SKM-1 treated with dmso at 0.1 percent for 144 hours (cell line): ENCODE data around the gene TNS4.
"Not testable (repeated sequence)": the region's sequence is repeated elsewhere in the genome, so short reads cannot be mapped to it uniquely, and the experiment has no call there.

Source experiments
- DNase-seq: peaks from one replicate; lab custom pipeline; 2025; ENCODE audit not compliant: unreplicated experiment; lab: John Stamatoyannopoulos, UW

Gene TNS4

GRCh38 chr17:40501499-40501911, at the start of gene TNS4:
Gene TNS4 (minus strand): TSS chr17:40501623. CDS start chr17:40496425, 5,198 bp downstream.
- no peak for DNase-seq

DNA sequence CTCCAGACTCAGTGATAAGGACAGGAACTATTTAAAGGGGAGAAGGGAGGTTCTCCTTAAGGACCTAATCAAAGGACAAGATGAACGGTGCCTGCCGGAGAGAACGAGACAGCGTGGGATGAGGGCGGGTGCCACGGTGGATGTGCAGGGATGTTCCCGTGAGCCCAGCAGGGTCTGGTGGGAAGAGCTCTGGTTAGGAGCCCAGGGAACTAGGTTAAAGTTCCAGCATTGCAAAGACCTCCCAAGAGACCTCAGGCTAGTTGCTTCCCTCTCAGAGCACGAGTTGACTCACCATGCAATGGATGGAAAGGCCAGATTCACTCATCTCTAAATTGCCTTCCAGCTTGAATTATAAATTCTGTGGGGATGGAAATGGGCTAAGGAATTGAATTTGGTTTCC, 49.2 kb upstream of the TNS4 start:
- no peak for DNase-seq

DNA sequence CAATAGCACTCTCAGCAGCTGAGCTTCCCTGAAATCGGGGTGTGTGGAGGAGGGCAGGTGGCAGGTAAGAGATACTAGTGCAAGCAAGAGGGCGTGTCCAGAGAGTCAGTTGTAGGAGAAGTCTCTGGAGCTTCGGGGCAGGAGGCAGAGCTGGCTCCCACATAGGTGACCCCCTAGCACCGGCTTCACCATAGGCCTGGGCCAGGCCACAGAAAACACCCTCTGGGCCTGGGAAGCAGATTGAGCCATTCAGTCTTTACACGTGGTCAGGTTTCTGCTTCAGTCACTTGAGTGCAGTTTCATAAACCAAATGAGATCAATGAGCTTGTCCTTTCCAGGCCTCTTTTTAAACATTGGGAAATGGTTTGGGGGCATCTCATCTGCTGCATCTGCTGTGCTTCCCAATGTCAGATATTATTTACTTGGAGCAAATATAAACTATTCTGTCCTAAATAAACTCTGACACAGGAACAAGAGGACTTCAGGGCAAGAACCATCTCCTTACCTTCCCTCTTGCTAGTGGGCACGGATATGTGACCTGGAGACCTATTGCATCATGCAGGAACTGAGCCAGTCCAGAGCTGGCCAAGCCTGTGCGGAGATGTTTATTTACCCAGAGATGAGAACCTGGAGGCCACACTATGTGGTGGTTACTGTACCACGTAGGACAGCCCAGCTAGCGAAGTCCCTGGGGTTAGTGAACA, 47.7 kb upstream of the TNS4 start:
- DNase-seq, result no peak

DNA sequence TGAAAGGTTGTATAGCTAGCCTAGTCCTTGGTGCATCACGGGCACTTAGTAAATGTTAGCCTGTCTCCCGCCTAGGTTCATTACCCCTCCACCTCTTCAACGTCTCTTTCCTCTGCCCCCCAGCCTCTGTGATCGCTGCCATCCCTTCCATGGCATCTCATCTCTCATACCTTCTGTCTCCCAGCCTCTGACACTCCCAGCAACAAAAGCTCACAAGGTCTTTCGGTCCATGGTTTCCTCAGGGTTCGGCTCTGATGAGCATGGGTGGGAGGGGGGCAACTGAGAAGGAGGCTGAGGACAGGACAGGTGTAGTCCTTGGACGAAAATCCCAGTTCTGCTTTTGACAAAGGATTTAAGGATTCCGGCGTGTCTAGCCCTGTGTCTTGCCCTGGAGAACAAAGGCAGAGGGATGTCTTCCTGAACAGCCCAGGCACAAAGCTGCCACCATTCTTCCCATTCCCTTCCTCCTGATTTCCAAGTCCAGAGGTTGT, 47.1 kb upstream of the TNS4 start:
- DNase-seq, result no peak

GRCh38 chr17:40547785-40548478, 46.5 kb upstream of the TNS4 start:
- DNase-seq, result no peak

- DNase-seq, result peak; percentile 31
Observed at GRCh38 chr17:40547079-40547784, 45.8 kb upstream of the TNS4 start.

DNA sequence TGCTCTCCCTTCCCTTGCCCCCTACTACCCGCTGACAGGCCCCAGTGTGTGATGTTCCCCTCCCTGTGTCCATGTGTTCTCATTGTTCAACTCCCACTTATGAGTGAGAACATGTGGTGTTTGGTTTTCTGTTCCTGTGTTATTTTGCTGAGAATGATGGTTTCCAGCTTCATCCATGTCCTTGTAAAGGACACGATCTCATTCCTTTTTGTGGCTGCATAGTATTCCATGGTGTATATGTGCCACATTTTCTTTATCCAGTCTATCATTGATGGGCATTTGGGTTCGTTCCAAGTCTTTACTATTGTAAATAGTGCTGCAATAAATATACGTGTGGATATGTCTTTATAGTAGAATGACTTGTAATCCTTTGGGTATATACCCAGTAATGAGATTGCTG, 45.1 kb upstream of the TNS4 start:
- DNase-seq, result not testable (repeated sequence)

GRCh38 chr17:40545660-40546059, 44.2 kb upstream of the TNS4 start:
- DNase-seq, result no peak

DNA sequence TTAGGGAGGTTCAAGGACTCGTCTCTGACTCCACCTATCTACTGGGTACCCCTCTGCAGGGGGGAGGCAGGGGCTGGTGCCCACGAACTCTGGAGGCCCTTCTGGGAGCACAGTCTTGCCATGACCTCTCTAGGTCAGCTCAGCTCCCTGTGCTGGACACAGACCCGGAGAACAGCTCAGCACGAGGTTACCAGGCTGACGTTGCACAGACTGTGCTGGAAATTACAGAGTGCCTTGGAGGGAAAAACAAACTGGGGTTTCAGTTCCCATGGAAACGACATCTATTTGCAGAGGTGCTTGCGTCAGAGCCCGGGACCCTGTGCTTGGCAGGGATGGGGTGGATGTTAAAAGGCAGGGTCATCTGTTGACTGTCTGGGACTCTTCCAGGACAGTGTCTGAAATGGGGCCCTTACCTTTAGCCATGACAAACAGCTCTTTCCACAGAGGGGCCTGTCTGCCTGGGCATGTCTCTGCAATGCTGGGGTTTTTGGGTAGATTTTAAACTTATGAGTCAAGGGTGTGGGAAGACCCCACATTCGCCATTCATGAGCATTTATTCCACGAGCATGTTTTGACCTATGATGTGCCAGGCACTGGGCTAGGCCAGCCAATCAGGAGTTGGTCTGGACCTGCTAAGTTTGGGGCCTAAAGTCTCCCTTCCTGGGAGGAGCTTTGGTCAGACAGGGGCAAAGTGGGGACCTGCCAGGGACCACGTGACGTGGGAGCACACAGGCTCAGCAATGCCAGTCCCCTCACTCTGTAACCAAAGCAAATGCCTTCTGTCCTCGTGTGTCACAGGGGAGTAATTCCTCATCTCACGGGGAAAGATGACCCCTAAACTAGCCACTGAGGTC, 41.4 kb upstream of the TNS4 start:
- peak; percentile 25 for DNase-seq

DNA sequence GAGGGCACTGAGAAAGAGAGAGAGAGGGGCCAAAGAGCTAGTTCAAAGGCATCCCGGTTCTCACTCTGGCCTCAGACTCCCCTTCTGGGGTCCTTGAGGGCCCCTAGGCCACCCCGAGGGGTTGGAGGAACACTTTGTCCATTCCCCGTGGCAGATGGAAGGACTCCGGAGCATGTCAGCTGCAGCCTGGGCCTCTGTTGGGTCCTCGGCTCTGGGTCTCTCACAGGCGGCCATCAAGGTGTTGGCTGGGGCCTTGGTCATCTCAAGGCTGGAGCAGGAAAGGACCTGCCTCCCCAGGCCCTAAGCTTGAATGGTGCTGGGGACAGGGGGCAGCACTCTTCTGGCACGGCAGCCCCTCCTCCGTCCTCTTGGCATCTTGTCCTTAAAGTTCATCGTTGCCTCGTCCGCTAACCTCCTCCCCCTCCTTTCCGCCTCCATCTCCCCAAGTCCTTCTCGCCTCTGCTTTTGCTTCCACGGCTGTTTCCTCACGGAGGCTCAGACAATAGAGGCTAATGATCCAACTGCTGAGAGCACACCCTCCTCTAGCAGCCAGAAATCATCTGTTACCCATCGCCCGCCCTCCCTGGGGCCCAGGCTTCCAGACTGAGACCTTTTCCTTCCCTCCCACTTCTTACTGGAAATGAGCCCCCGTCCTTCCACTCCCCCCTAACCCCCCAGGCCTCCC, 40.6 kb upstream of the TNS4 start:
- DNase-seq, result no peak

DNA sequence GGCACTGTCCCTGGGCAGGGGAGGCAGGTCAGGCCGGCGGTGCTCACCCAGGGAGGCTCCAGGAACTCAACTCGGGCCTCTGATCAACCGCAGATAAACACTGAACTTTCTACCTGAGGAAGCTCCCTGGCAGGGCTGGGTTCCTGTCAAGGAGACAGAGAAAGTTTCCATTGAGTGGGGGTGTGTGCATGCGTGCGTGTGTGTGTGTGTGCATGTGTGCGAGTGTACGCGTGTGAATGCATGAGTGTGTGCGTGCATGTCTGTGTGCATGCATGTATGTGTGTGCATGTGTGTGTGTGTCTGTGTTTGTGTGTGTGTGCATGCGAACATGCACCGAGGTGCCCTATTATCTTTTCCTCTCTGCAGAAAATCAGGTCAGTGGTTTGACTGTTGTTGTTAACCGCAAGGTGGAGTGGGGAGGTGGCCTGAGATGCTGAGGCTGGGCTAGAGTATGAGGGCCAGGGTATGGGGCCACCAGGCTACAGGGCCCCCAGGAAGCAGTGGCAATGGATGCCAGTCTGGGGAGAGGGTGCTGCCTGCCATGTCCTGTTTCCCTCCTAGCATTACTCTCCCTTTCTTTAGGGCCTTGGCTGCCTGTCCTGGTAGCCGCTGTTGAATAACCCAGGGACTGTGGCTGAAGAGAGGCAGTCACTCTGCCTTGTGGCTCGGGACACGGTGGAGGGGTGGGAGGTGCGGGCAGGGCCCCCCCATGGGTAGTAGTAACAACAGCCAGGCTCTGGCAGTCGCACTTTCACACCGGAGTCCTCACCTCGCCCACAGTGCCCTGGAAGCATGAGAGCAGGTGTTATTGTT, 39.8 kb upstream of the TNS4 start:
- DNase-seq, result no peak

DNA sequence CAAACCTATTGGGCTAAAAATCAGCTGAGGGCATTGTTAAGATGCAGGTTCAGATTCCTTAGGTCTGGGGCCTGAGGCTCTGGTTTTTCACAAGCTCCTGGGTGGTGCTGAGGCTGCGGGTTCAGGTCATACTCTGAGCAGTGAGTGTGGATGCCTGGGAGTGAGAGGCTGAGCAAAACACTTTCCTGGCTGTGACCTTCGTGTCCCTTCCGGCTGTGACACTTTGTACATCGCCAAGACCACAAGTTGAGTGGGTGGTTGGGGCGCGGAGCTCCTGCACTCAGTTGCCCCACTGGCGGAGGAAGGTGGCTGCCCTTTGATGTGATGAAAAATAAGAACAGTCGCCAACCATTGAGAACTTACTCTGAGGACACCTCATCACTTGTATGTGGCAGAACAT, 39.0 kb upstream of the TNS4 start:
- DNase-seq, result no peak

DNA sequence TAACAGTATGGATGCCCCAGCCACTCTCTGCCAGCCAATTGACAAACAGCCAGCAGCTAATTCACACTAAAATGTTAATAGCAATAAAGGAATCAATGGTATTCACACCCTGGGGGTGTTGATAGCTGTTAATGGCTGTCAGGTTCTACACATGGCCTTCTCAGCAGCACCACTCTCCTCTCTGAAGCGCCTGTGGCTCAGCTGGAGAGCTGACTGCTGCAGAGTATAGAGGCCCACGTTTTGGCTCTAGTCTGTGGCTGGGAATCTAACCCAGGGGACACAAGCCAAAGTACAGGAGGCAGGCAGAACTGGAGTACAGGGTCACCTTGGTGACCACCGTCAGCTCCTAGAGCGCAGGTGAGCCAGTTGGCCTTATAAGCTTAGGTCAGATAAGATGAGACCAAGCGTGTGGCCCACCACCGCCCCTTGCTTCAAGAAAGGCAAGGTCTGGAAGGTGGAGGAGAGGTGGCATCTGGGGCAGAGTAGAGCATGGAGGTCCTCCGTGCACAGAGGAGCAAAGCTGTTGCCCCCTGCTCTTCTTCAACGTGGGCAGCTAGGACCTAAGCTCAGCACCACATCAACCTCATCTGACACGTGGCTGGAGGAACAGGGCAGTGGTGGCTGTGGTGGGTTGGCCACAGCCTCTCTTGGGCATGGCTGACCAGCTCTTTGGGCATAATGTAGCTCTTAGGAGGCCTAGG, 38.4 kb upstream of the TNS4 start:
- DNase-seq, result no peak

DNA sequence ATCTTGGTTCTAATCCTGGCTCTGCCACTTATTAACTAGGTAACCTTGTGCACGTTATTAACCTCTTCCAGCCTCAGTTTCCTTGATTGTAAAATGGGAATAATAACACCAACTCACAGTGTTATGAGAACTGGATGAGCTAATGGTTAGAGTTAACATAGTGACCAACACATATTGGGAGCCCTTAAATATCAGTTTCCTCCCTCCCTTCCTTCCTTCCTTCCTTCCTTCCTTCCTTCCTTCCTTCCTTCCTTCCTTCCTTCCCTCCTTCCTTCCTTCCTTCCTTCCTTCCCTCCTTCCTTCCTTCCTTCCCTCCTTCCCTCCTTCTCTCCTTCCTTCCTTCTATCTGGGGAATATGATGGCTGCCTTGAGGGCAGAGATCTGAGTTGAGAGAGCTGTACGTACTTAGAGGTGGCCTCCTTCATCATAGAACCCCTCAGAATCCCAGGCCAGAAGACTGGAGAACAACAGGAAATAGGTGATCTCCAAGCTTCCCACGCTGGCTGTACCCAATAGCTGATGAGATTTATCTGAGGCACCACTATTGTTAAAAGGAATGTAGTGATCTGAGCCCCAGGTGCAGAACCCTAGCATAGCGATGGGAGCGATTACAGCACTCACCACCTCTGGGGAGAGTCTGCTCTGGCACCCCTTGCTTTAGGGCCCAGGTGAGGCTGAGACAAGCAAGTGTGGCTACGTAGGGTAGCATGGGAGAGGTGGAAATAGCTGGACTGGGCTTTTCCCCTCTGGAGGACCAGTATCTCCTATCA, 37.7 kb upstream of the TNS4 start:
- DNase-seq, result no peak

DNA sequence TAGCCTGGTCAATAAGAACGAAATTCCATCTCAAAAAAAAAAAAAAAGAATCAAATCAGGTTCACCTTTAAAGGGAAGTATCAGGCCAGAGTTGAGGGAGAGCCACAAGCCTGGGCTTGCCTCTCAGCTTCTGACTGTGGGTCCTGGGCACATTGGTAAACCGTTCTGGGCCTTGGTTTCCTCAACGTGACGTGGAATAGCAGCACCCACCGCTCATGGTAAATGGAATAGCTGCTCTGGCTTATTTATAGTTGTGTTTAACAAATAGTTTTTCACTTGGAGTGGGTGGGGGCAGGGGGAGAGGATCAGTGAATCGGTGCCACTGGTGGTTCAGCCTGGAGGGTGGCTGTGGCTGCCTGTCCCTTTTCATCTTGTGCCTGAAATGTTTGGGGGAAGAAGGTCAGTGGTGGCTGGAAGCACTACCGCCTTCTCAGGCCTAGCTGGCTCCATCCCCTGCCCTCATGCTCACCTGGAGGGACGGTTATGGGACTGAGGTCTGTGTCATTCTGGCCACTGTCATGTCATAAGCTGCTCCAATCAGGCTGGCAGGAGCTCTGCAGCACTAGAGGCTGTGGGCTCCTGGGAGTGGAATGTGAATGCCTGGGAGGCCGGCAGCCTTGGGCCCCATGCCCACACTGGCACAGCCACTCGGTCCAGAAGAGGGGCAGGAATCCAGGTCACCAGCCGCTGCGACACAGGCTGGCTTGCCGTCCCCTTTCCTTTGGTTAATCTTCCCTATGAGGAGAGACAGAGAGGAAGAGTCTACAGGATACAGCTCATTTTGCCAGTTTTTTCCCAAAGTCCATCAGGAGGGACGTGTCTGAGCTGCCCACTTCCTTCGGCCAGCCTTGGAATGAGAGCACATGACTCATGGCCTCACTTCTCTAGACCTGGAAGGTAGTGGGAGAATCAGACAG, 36.9 kb upstream of the TNS4 start:
- no peak for DNase-seq

- no peak for DNase-seq
Observed at GRCh38 chr17:40536295-40537171, 35.1 kb upstream of the TNS4 start.
